GM11168 (cell line): Measurements from ENCODE around the gene NBPF3.

ENCODE experiments used
- in situ Hi-C: fragments of 300-500 bp; cut with MboI; formaldehyde crosslinking; loops from one replicate; pipeline ENCODE4 v1.12.0; 2022; ENCODE audit warnings: low sequenced_read_pairs; ENCODE audit not compliant: unreplicated experiment

Gene NBPF3

GRCh38 chr1:21491488-21492355, 51.8 kb downstream of the NBPF3 start:
- in situ Hi-C loops = no loop called here

DNA sequence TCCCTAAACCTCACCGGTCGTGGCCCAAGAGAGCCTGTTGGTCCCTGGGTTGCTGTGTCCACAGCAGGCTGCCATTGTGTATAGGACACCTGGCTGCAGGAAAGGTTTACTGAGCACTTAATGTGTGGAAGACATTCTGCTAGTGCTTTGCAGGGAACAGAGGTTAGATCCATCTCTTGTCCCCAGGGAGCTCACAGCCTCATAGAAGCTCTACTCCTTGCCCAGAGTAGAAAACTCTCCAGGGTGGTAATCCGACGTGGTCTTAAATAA, 52.4 kb downstream of the NBPF3 start:
- in situ Hi-C loops = no loop called here

GRCh38 chr1:21494196-21494595, 54.3 kb downstream of the NBPF3 start:
- in situ Hi-C loops = no loop called here

DNA sequence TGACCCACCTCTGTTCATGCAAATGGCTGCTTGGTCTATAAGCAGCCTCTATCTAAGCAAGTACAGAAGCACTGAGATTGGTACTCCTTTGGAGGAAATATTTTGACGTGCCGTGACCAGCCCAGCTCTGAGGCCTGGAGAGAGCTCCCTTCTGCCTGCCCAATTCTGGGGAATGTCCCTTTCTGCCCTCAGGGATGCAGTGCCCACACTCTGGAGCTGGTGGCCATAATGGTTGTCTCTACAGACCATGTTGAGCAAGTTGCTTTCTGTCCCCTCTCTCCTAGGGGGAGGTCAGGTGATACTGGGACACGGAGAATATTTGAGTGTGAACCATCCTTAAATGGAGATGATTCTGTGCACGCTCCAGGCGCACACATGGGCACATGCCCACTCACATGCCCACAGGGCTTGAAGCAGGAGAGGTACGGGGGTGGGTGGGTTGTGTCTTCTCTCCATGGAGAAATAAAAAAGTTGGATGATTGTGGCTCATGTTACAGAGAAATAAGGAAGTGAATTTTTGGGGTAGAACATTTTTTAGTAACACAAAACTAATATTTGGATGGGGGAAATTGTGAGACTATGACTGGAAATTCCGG, 55.4 kb downstream of the NBPF3 start:
- in situ Hi-C loops = no loop called here

DNA sequence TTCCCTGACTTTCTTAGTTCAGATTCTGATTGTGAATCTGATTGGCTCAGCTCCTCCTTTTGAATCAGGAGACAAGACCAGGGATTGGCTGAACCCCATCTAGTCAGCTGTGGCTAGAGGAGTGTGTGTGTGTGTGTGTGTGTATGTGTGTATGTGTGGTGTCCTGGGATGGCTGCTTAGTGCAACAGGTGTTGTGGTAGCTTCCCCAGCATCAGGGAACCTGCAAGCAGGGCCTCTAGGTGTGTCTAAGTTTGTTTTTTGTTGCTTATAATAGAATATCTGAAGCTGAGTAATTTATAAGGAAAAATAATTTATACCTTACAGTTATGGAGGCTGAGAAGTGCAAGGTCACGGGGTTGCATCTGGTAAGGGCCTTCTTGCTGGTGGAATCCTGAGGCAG, 56.1 kb downstream of the NBPF3 start:
- in situ Hi-C loops = no loop called here

- in situ Hi-C loops = no loop called here
Observed at GRCh38 chr1:21496886-21497285, 56.9 kb downstream of the NBPF3 start.

- in situ Hi-C loops = no loop called here
Observed at GRCh38 chr1:21497466-21498061, 57.6 kb downstream of the NBPF3 start.

DNA sequence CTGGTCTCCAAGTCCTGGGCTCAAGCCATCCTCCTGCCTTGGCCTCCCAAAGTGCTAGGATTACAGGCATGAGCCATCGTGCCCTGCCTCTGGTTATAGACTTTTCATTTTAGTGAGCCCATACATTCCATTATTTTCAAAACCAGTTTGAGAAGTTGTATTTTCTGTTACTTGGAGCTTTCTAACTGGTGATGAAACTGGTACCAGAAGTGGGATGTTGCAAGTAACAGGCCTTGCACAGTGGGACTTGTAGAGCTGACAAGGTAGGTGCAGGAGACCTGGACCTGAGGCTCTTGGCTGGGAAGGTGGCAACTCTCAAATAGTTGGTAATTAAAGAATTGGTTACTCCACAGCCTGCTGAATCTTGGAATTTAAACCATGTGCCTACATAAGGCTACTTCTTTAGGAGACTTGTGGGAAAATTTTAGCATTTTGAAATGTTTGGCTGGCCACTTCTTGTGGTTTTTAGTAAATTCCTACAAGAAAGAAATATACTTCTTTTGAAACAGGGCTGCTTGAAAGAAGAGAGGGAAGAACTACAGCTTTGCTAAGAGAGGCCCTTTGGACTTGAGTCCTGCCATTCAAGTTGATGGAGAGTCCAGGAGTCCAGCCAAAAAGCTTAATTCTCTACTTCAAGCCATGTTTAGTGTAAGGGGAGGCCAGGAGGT, 59.5 kb downstream of the NBPF3 start:
- in situ Hi-C loops = no loop called here

GRCh38 chr1:21503706-21504377, 63.9 kb downstream of the NBPF3 start:
- in situ Hi-C loops = no loop called here

GRCh38 chr1:21506804-21507203, 66.9 kb downstream of the NBPF3 start:
- in situ Hi-C loops = no loop called here

DNA sequence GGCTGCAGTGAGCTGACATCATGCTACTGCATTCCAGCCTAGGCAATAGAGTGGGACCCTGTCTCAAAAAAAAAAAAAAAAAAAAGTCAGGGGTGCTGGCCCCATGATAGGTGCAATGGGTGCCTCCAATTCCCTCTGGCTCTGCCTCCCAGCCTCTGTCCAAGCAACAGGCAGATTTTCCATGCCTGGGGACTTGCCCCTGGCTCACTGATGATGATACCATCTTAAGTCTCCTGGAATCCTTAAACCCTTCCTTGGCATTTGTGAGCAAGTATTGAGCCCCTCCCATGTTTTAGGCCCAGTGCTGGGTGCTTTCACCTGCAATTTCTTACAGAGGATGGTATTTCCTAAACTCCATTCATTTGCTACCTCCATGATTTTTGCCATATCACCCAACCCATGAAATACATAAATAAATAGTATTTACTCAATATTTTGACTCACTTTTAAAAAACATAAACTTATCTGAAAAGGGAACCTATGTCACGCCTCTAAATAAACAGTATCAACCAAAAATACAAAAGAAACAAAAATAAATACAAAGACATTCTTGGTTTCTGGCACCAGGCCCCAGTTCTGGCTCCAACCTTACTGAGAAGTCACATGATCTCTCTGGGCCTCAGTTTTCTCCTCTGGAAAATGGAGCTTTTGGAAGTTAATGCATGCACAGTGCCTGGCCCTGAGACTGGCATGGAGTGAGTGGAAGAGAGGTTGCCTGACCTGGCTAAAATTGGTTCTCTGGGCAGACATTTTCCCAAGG, 67.8 kb downstream of the NBPF3 start:
- in situ Hi-C loops = no loop called here

DNA sequence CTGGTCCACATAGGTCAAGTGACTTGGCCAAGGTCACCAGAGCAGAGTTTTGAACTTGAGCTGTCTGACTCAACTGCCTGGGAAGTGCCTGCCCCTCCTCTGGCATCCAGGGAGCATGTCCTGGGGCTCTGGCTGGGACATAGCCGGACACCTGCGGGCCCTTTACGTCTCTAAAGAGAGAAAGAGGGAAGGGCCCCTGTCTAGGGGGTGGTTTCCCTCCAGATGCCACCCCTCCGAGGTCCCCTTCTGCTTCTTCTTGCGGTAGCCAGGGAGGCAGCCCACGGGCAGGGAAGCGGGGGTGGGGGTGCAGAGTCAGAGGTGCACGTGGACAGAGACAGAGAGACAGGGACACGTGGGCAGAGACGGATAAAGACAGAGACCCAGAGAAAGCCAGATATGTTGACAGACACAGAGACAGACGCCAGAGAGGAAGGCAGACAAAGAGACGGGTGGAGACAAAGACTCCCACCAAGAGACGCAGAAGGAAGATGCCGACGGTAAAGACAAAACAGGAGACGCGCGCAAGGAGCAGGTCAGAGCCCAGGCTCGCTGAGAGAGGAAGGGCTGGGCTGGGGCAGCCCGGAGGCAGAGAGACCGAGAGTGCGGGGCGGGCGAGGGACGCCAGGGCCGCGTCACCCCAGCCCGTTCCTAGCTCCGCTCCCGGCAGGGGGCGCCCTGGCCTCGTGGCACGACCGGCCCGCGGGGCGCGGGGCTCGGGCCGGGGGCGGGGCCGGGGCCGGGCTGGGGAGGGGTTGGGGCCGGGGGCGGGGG, 68.8 kb downstream of the NBPF3 start:
- in situ Hi-C loops = no loop called here

GRCh38 chr1:21509351-21510112, 69.6 kb downstream of the NBPF3 start, which contains the start of gene ALPL:
Gene ALPL, plus strand, starts transcription at chr1:21509423. Its CDS starts 44,659 bp downstream, at chr1:21554082.
- in situ Hi-C loops = no loop called here

GRCh38 chr1:21510113-21510493, 70.2 kb downstream of the NBPF3 start:
- in situ Hi-C loops = no loop called here

- in situ Hi-C loops = no loop called here
Observed at GRCh38 chr1:21510885-21511578, 71.1 kb downstream of the NBPF3 start.

GRCh38 chr1:21511579-21512522, 71.9 kb downstream of the NBPF3 start:
- in situ Hi-C loops = no loop called here

DNA sequence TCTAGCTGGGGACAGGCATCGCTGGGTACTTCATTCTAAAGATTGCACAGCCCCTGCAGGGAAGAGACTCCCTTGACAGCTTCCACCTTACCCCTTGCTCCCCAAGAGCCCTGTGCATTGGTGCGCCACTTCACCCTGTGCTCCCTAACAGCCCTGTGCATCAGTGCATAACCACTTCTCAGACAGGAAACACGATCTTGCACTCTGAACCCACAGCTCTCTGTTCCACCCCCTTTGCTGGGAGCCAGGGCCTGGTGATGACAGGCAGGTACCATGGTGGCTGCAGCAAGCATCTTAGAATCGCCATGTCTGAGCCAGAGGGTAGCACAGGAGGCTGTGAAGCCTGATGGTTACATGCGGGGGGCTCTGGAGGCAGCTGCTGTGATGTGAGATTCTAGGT, 74.3 kb downstream of the NBPF3 start:
- in situ Hi-C loops = no loop called here
